Measurements from ENCODE around the gene ADCY10.

GRCh38 chr1:167821356-167821685, 92.6 kb downstream of the ADCY10 start:
- TF ChIP-seq CTCF (IDR thresholded peaks at IDR 0.05) (no peak), POLR2A (IDR thresholded peaks at IDR 0.05) (no peak), POLR2AphosphoS5 (IDR thresholded peaks at IDR 0.05) (no peak)
